ENCODE results near the gene NAPB.
"Not testable (repeated sequence)": the region's sequence is repeated elsewhere in the genome, so short reads cannot be mapped to it uniquely, and the experiment has no call there.

NAPB gene

DNA sequence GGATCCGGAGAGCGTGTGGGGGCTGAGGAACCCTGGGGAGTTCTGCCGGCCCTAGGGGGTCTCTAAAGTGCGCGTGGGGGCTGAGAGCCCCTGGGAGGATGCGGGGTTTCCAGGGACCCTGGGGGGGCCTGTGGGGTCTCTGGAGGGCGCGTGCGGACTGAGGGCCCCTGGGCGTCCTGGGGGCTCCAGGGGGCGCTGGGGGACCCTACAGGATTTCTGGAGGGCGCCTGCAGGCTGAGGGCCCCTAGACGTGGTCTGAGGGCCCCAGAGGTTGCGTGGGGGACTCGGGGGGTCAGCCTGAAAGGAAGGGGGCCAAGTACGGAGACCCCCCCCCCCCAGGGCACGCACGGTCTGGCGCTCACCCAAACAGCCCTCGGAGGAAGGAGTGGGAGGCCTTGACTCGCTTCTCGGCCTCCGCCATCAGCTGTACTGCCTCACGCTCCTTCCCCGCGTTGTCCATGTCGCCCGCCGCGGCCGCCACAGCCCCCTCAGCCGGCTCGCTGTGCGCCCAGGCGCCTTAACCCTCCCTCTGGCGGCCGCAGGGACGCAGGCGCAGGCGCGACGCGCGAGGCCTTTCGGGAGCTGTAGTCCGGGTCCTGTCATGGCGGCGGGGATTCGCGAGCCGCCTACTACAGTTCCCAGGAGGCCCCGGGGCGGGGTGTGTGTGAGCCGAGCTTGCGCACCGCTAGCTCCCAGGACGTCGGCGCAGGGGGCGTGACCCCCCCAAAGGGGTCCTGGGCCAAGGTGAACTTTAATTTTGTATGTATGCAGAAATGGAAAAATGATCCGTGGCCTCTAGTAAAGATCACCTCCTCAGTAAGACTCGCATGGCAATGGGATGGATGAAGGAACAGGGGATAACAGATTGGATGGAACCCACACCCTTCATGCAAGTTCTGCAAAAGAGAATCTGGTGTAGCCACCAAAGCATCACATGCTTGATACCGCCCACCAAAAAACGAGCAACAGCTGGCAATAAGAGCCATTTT, at the start of gene NAPB:
Gene NAPB, minus strand, starts transcription at position 546 of the 989 bp plus-strand sequence. Its CDS starts 86 bp downstream, at position 460.
- in situ Hi-C loops (cut with MboI; ENCODE audit: low sequenced_read_pairs) = no loop called here

DNA sequence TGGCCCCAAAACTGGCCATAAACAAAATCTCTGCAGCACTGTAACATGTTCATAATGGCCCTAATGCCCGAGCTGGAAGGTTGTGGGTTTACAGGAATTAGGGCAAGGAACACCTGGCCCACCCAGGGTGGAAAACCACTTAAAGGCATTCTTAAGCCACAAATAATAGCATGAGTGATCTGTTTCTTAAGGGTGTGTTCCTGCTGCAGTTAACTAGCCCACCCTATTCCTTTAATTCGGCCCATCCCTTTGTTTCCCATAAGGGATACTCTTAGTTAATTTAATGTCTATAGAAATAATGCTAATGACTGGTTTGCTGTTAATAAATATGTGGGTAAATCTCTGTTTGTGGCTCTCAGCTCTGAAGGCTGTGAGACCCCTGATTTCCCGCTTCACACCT, 45.7 kb upstream of the NAPB start:
- in situ Hi-C loops (cut with MboI; ENCODE audit: low sequenced_read_pairs) = not testable (repeated sequence)

DNA sequence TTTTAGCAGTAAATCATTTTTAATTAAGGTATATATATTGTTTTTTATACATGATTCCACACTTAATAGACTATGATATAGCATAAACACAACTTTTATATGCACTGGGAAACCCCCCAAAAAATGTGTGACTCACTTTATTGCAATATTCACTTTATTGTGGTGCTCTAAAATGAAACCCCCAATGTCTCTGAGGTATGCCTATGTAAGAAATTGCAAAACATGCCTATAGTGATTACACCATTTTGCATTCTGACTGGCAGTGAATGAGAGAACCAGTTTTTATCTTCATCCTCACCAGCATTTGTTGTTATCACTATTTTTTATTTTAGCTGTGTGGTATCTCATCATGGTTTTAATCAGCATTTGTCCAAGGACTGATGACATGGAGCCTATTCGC, 39.9 kb upstream of the NAPB start:
- in situ Hi-C loops (cut with MboI; ENCODE audit: low sequenced_read_pairs) = no loop called here

DNA sequence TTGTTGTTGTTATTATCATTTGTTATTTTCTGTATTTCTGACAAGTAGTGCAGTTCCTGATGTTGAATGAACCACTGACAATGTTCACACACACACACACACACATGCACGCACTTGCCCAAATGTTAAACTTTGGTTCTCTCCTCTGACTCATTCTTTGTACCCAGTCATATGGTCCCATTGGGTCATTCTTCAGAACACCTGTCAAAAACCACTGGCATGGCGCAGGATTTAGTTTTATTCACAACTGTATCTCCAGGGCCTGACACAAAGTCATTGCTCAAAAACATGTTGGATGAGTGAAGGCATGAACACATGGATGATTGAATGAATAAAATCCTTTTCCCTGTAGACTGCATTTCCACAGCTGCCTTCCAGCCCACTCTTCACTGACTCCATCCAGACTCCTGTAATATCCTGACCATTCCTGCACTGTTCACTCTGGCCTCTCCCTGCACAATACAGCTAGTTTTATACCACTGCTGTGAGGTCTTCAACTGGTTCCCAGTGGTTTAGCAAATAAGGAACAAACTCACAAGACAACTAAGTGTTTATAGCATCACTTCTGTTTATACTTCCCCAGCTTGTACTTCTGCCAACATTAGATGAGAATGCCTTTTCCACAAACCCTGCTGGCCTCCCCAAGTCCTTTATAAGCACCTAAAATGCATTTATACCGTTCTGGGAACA, 38.3 kb upstream of the NAPB start:
- in situ Hi-C loops (cut with MboI; ENCODE audit: low sequenced_read_pairs) = no loop called here

DNA sequence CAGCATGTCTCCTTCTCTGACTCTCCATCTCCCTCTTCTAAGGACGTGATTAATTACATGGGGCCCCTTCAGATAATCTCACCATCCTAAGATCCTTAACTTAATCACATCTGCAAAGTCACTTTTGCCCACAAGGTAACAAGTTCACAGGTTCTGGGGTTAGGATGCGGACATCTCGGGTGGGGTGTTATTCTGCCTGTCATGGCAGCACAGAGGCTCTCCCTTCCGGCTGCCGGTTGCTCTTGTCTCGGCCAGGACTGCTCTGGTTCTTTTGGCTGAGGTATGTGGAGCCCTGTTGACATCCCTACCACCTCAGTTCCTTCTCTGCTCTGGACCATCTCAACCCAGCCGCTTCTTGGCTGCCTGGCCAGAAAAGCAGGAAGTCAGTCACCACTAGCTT, 35.6 kb upstream of the NAPB start:
- in situ Hi-C loops (cut with MboI; ENCODE audit: low sequenced_read_pairs) = no loop called here

DNA sequence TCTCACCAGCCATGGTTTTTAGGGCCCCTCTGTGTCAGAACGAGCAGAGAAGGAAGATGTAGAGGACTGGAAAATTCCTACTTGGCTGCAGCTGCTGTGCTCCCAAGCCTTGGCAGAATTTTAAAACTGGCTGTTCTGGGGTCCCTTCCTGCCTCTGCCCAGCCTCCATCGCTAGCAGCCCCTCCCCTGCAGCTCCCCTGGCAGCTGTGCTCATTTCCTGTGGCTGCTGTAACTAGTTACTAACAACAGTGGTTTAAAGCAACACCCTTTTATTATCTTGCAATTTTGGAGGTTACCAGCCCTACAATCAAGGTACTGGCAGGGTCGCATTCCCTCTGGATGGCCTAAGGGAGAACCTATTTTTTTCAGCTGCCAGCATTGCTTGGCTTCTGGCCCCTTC, 35.1 kb upstream of the NAPB start:
- in situ Hi-C loops (cut with MboI; ENCODE audit: low sequenced_read_pairs) = no loop called here

DNA sequence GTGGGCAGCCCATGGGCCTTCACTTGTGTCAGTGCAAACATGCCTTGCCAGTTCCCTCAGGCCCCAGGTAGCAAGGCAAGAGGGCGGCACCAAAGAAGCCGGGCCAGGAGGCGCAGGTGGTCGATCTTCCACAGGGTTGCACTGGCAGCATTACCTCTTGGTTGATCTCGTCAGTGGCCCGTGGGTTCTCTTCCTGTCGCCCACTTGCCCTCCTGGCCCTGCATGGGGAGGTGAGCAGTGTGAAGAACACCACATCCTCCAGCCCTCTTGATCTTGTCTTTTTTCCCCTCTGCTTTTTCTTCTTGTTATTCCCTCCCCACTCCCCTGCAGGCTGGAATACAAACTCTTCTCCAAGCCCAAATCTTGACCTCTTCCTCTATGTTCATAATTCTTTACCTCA, 34.4 kb upstream of the NAPB start:
- in situ Hi-C loops (cut with MboI; ENCODE audit: low sequenced_read_pairs) = no loop called here

DNA sequence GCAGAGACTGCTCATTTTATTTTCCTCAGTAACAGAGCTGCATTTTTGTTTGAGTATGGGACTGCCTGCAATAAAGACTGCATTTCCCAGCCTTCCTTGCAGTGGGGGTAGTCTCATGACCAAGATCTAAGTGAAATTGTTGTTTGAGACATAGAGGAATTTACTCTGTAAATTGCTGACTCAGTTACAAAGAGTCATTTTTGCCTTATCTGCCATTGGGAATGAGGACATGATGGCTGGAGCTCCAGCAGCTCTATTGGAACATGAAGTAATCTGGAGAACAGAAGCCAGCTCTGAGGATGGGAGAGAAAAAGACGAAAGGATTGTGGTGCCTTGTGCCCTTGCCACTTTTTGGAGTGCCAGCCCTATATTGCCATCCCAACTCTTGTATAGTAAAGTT, 33.5 kb upstream of the NAPB start:
- in situ Hi-C loops (cut with MboI; ENCODE audit: low sequenced_read_pairs) = no loop called here

DNA sequence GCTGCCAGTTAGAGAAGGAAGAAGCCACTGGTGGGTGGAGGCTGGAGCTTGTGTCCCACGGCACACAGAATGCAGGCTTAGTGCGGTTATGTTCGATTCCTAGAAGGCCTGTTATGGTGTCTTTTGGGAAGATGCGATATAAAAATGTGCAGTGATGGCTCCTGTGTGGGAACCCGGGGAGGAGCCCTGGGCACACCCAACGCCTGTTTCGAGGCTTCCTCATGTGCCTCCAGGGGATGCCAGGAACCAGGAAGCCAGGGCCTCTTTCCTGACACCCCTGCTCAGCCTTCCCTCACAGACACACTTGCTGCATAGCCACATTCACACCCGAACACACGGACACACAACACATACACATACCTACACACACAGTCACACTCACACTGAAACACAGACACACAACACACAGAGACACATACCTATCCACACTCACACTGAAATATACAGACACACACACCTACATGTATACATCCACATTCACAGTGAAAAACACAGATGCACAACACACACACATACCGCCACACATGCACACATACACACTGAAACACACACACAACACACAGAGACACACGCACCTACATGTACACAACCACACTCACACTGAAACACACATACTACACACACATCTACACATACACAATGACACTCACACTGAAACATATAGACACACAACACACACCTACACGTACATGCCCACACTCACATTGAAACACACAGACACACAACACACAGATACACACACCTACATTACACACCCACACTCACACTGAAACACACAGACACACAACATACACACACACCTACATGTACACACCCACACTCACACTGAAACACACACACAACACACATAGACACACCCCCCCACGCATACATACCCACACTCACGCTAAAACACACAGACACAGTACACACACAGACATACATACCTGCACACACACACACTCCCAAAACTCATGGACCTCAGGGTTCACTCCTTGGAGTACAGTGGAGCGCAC, 32.6 kb upstream of the NAPB start:
- in situ Hi-C loops (cut with MboI; ENCODE audit: low sequenced_read_pairs) = no loop called here

DNA sequence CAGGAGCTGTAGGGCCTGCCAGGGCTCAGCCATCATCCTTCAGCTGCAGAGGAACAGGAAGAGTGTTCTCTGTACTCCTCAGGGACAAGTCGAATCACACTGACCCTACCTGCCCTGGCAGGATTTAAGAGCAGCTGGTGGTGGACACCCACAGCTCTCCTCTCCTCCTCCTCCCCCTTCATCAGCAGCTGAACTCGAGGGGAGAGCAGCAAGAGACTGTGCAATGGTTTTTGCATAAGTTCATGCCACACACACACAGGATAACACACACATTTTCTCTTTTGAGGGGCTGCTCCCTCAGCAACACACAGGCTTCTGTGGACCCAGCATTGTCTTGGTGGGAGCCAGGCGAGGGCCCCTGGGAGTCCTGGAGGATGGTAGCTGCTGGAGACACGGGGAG, 31.5 kb upstream of the NAPB start, which contains the start of gene CST11:
Gene CST11, minus strand, starts transcription at position 101 of the 400 bp plus-strand sequence. Its CDS starts 65 bp downstream, at position 36.
- in situ Hi-C loops (cut with MboI; ENCODE audit: low sequenced_read_pairs) = no loop called here

DNA sequence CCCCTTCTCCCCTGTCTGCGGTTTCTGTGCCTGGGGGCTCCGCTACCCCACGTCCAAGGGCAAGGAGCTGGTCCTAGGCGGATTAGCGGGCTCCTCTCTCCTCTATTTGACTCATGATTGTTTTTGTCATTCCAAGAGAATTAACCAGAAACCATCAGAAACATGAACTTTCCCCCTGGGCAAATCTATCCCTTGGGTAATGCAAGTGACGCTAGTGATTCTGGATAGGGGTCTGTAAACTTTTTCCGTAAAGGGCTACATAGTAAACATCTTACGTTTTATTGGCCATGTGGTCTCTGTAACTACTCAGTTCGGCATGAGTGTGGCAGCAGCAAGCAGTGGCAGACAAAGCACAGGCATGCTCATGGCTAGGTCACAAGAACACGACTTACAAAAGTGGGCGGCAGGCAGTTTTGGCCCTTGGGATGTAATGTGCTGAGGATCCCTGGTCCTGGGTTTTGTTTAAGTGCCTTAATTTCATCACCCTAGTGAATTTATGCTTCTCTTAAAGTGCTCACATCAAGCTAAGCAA, 30.7 kb upstream of the NAPB start:
- in situ Hi-C loops (cut with MboI; ENCODE audit: low sequenced_read_pairs) = no loop called here

DNA sequence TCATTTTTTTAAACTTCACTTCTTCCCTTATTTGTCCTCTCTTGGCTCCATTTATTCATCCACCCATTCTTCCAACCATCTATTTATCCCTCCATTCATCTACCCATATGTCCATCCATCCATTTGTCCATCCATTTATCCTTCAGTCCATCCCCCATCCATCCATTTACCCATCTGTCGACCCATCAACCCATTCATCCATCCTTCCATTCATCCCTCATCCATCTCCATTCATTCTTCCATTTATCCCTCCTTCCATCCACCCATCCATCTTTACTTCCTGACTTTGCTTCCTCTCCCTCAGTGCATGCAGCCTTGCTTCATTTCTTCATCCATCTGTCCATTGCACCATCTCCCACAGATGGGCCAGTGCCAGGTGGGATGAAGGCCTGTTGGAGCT, 29.6 kb upstream of the NAPB start:
- in situ Hi-C loops (cut with MboI; ENCODE audit: low sequenced_read_pairs) = no loop called here

DNA sequence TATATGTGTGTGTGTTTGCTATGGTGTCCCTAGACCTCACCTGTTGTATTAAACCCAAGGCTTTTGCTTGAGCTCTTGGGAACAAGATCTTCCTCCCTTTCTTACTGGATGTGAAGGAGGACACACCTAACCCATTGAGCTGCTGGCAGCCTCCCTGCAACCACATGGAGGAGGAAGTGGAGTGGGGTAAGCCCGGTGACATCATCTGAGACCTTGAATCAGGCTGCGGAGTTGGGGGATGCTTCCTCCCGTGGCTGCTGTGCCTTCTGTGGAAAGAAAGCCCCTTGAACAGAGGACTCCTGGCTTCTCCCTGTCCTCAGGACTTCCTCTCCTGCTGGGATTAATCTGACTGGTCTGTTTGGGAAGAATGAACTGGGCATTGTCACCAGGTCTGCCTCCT, 28.1 kb upstream of the NAPB start:
- in situ Hi-C loops (cut with MboI; ENCODE audit: low sequenced_read_pairs) = no loop called here

DNA sequence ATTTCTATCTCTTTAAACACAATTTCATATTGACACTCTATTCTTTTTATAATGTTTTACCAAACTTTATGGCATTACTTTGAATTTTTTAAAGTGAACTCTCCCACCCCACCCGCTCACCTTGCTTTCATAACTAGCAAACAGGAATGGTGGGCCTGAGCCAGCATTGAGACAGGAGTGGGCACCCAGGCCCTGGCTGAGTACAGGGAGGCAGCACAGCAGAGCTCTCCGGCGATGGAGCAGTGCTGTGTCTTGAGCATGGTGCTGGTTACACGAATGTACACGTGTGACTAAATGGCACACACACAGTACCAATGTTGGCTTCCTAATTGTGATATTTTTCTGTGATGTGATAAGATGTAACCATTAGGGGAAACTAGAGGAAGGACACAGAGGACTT, 26.9 kb upstream of the NAPB start:
- in situ Hi-C loops (cut with MboI; ENCODE audit: low sequenced_read_pairs) = no loop called here

DNA sequence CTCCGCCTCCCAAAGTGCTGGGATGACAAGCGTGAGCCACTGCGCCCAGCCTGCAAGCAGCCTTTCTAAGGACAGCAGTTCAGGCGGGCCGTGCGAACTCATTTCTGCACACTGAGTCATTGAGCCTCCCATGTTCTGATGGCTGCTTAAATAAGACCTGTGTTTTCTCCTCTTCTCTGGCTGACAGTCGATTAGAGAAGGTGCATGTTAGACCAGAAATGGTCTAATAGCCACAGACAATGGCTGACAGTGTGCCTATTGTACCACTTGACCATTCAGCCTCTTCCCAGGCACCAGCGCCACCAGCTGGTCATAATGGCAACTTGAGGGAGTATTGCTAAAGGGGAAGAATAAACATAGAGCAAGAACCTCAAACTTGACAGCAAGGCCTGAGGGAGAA, 25.2 kb upstream of the NAPB start:
- in situ Hi-C loops (cut with MboI; ENCODE audit: low sequenced_read_pairs) = no loop called here

DNA sequence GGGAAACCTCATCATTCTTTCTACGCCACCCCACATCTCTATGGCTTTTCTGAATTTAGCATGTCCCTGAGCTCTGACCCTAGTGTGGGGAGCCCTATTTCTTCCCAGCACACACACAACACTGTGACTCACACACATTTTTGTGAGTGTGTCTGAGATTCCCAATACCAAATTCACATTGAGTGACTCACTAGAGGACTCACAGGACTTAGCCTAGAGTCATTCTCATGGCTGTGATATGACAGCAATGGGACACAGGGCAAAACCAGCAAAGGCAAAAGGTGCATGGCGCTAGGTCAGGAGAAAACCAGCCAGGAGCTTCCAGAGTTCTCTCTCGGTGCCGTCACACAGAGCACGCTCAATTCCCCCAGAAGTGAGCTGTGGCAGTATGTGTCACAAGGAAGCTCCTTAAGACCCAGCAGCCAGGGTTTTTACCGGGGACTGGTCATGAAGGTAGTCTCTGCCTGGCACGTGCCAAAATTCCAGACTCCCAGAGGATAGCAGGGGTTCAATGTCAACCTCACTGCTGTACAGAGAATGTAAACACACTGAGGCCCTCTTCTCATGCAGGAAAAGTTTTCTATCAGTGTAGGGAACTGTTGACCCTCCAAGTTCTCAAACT, 24.4 kb upstream of the NAPB start:
- in situ Hi-C loops (cut with MboI; ENCODE audit: low sequenced_read_pairs) = no loop called here

DNA sequence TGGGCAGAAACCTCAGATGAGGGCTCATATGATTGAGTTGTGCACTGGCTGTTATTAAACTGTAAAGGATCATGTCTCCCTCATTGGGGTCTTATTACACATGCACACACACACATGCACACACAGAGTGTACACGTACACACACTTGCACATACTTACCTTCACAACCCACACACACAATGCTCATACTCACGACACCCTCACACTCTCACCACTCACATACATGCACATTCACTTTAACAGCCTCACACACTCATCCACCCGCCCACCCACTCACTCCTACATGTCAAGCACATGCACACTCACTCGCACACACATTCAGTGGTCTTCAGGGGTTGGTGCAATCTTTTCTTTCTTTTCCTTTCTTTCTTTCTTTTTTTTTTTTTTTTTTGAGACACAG, 23.6 kb upstream of the NAPB start:
- in situ Hi-C loops (cut with MboI; ENCODE audit: low sequenced_read_pairs) = no loop called here

DNA sequence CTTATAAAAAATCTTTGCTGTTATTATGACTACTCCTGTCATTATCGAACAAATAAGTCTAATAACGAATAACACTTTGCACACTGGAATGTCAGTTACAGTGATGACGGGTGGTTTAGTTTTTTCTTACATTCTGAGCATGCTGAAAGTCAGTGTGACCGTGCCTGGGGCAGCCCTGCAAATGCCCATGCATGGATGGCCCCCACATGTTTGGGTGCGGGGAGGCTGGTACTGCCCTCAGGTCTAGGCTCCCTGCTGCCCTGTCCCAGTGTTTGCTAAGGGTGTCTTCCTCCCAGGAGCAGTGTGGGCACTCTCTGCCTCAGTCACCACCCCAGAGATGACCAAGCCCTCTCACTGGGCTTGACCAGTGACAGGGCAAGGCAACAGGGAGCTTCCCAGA, 21.1 kb upstream of the NAPB start:
- in situ Hi-C loops (cut with MboI; ENCODE audit: low sequenced_read_pairs) = no loop called here

DNA sequence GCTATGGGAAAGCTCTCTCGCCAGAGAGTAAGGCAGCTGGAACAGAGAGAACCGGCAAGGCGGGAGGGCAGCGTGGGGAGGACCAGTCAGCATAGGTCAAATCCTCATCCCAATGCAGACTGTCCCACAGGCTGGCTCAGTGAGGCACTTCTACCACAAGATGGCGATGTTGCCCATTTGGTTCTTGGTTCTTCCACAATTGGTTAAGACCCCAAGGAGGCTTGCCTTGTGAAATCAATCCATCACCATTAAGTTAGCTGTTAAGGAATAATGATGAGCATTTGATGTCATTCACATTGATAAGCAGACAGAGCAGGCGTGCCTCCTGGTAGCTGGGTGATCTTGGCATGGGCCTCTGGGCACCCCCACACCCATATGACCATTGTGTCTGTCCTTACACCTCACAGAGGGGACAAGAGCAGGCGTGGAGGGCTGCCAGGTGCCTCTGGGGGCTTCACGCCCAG, 20.6 kb upstream of the NAPB start:
- in situ Hi-C loops (cut with MboI; ENCODE audit: low sequenced_read_pairs) = no loop called here

DNA sequence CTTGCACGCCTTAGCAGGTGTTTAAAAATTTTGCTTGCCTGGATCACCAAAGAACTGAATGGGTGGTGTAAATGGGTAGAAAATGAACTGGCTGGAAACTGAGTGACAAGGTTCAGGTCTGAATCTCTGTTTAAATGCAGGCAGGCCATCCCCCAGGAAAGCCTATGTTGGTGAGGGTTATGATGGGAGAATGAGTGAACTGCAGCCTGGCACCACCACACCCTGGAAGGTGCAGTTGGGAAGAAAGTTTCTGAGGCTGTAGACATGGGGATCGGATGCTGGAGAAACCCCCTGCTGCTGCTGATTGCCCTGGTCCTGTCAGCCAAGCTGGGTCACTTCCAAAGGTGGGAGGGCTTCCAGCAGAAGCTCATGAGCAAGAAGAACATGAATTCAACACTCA, 18.7 kb upstream of the NAPB start:
- in situ Hi-C loops (cut with MboI; ENCODE audit: low sequenced_read_pairs) = no loop called here
